ENCODE results near the gene PLXNB2.
"Not testable (repeated sequence)": the region's sequence is repeated elsewhere in the genome, so short reads cannot be mapped to it uniquely, and the experiment has no call there.

The PLXNB2 gene

GRCh38 chr22:50277761-50278160 is 29.7 kb downstream of the PLXNB2 start:
- in situ Hi-C loops (cut with MboI; ENCODE audit: low sequenced_read_pairs, unreplicated experiment) = loop anchor here (10.0 kb wide), 1 partner anchor 47 kb away; the partner anchor contains the start of gene DENND6B
- TF ChIP-seq, protein P1, sequence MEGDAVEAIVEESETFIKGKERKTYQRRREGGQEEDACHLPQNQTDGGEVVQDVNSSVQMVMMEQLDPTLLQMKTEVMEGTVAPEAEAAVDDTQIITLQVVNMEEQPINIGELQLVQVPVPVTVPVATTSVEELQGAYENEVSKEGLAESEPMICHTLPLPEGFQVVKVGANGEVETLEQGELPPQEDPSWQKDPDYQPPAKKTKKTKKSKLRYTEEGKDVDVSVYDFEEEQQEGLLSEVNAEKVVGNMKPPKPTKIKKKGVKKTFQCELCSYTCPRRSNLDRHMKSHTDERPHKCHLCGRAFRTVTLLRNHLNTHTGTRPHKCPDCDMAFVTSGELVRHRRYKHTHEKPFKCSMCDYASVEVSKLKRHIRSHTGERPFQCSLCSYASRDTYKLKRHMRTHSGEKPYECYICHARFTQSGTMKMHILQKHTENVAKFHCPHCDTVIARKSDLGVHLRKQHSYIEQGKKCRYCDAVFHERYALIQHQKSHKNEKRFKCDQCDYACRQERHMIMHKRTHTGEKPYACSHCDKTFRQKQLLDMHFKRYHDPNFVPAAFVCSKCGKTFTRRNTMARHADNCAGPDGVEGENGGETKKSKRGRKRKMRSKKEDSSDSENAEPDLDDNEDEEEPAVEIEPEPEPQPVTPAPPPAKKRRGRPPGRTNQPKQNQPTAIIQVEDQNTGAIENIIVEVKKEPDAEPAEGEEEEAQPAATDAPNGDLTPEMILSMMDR (IDR thresholded peaks at IDR 0.05; ENCODE audit: borderline replicate concordance, control extremely low read depth, extremely low read depth, insufficient read depth, missing control alignments) = no peak
- DNase-seq (ENCODE audit: low spot score) = no peak

GRCh38 chr22:50276143-50276542 is 31.3 kb downstream of the PLXNB2 start:
- in situ Hi-C loops (cut with MboI; ENCODE audit: low sequenced_read_pairs, unreplicated experiment) = loop anchor here (10.0 kb wide), 1 partner anchor 49 kb away; the partner anchor contains the start of gene DENND6B
- DNase-seq (ENCODE audit: low spot score) = peak; percentile 78

GRCh38 chr22:50275181-50276055 is 32.0 kb downstream of the PLXNB2 start:
- in situ Hi-C loops (cut with MboI; ENCODE audit: low sequenced_read_pairs, unreplicated experiment) = loop anchor here (10.0 kb wide), 1 partner anchor 49 kb away; the partner anchor contains the start of gene DENND6B
- no peak for DNase-seq (ENCODE audit: low spot score)

More at GRCh38 chr22:50276143-50276542, 31.3 kb downstream of the PLXNB2 start:
- TF ChIP-seq, protein P1 (IDR thresholded peaks at IDR 0.05; ENCODE audit: borderline replicate concordance, control extremely low read depth, extremely low read depth, insufficient read depth, missing control alignments) = peak; percentile 80

DNA sequence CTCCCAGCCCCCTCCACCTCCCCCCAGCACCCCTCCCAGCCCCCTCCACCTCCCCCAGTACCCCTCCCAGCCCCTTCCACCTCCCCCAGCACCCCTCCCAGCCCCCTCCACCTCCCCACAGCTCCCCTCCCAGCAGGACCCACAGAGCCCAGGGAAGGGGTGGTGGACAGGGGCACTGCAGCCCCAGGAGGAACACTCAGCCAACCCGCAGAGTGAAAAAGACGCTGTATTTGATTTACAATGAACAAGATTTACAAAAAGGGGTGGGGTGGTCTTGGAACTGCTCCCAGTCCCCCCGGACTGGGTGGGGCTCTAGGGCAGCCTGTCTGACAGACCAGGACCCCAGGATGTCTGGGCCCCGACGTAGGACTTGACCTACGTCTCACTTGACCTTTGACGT is 32.7 kb downstream of the PLXNB2 start:
- TF ChIP-seq, protein P1 (IDR thresholded peaks at IDR 0.05; ENCODE audit: borderline replicate concordance, control extremely low read depth, extremely low read depth, insufficient read depth, missing control alignments) = no peak
- no peak for DNase-seq (ENCODE audit: low spot score)
- in situ Hi-C loops (cut with MboI; ENCODE audit: low sequenced_read_pairs, unreplicated experiment) = loop anchor here (10.0 kb wide), 1 partner anchor 50 kb away; the partner anchor contains the start of gene DENND6B

More at GRCh38 chr22:50275181-50276055, 32.0 kb downstream of the PLXNB2 start:
- TF ChIP-seq, protein P1 (IDR thresholded peaks at IDR 0.05; ENCODE audit: borderline replicate concordance, control extremely low read depth, extremely low read depth, insufficient read depth, missing control alignments) = no peak

DNA sequence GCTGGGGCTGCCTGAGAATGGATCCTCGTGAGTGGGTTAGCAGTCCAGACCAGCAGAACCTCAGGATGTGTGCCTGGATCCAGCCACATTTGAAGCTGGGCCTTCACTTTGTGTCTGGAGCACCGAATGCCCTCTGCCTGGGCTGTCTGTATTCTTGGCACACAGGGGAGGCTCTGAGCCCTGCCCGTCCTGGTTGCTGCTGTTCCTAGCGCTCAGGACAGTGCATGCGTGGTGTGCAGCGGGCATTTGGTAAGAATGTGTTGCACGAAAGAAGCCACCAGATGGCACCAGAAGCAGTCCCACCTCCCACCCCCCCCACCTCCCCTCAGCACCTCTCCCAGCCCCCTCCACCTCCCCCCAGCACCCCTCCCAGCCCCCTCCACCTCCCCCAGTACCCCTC is 33.1 kb downstream of the PLXNB2 start:
- TF ChIP-seq, protein P1 (IDR thresholded peaks at IDR 0.05; ENCODE audit: borderline replicate concordance, control extremely low read depth, extremely low read depth, insufficient read depth, missing control alignments) = peak; percentile 10
- in situ Hi-C loops (cut with MboI; ENCODE audit: low sequenced_read_pairs, unreplicated experiment) = loop anchor here (10.0 kb wide), 1 partner anchor 50 kb away; the partner anchor contains the start of gene DENND6B
- DNase-seq (ENCODE audit: low spot score) = peak; percentile 70

- in situ Hi-C loops (cut with MboI; ENCODE audit: low sequenced_read_pairs, unreplicated experiment) = loop anchor here (10.0 kb wide), 1 partner anchor 51 kb away; the partner anchor contains the start of gene DENND6B
- not testable (repeated sequence) for DNase-seq (ENCODE audit: low spot score)
These were observed 33.7 kb downstream of the PLXNB2 start for GRCh38 chr22:50273781-50274180.

DNA sequence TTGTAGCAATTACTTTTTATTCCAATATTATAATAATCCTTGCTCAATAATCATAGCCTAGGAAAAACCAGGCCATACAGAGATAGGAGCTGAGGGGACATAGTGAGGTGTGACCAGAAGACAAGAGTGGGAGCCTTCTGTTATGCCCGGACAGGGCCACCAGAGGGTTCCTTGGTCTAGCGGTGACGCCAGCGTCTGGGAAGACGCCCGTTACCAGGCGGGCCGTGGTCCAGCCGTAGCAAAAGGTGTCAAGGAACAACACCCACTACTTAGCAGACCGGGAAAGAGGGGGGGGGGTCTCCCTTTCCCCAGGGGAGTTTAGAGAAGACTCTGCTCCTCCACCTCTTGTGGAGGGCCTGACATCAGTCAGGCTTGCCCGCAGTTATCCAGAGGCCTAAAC is 34.1 kb downstream of the PLXNB2 start:
- not testable (repeated sequence) for DNase-seq (ENCODE audit: low spot score)
- in situ Hi-C loops (cut with MboI; ENCODE audit: low sequenced_read_pairs, unreplicated experiment) = loop anchor here (10.0 kb wide), 1 partner anchor 51 kb away; the partner anchor contains the start of gene DENND6B
